ENCODE measurements around the gene COG2. TPM values are rescaled to one million over a fixed set of nuclear protein-coding genes. Genes with fewer than 3 reads are reported as not detected.

The COG2 gene
- total RNA-seq, 1 experiment from 2014 or later: 59.2 TPM

DNA sequence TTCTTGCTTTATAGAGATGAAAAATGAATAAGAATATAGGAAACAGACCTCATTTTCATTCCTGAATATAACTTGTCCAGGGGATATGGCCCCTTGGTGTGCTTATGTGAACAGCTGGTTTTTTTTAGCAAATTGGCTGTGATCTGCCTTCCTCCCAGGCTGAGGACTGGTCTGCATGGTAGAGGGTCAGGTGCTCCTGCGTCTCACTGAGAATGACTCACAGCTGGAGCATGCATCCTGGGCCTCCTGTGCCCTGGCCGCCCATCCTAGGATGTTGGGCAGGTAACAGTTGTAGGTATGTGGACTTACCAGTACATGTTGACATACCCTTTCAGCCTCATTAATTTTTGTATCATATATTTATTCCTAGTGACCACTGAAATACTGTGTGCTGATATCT lies 41.9 kb downstream of the COG2 start:
- TF ChIP-seq, protein P1, sequence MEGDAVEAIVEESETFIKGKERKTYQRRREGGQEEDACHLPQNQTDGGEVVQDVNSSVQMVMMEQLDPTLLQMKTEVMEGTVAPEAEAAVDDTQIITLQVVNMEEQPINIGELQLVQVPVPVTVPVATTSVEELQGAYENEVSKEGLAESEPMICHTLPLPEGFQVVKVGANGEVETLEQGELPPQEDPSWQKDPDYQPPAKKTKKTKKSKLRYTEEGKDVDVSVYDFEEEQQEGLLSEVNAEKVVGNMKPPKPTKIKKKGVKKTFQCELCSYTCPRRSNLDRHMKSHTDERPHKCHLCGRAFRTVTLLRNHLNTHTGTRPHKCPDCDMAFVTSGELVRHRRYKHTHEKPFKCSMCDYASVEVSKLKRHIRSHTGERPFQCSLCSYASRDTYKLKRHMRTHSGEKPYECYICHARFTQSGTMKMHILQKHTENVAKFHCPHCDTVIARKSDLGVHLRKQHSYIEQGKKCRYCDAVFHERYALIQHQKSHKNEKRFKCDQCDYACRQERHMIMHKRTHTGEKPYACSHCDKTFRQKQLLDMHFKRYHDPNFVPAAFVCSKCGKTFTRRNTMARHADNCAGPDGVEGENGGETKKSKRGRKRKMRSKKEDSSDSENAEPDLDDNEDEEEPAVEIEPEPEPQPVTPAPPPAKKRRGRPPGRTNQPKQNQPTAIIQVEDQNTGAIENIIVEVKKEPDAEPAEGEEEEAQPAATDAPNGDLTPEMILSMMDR (IDR thresholded peaks at IDR 0.05; ENCODE audit: unreplicated experiment): no peak
- Mint-ChIP-seq H3K27me3 (ENCODE audit: unreplicated experiment) (no peaks in the 10 kb centered on the region), H3K27ac (ENCODE audit: unreplicated experiment) (peak overlapping the region; percentile 68), H3K4me1 (ENCODE audit: low read depth, unreplicated experiment) (peaks cover 37% of the 10 kb centered on the region), H3K4me3 (ENCODE audit: low read depth, unreplicated experiment) (no peak overlapping the region), H3K36me3 (ENCODE audit: insufficient read depth, unreplicated experiment) (peaks cover 57% of the 10 kb centered on the region), H3K9me3 (ENCODE audit: low read depth, unreplicated experiment) (no peaks in the 10 kb centered on the region)
- no TSS peak for BruUV-seq (replicated peaks)
- peak; percentile 85 for DNase-seq
- intact Hi-C loops (cut with micrococcal nuclease; ENCODE audit: unreplicated experiment): loop anchor here (5.0 kb wide), 3 partner anchors 42 to 112 kb away; partner anchors contain the start of gene COG2
- CTCF ChIA-PET: interaction anchor here (0.7 kb wide), 1 partner anchor 89 kb away, joined by 3 read pairs; no protein-coding TSS in a partner anchor

DNA sequence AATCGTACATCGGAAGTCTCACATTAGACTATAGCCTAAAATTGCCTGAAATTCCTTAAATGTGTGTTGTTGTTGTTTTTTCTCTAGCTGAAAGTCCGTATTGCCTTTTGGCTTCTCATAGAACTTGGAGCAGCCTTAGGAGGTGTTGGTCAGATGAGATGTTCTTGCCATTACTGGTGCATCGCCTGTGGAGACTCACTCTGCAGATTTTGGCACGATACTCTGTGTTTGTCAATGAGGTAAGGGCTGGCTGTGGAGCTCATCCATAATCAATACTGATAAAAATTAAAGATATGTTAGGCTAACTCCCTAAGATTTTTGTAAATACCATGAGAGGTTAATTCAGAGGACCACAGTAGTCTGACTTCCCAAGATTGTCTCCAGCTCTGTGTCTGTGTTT lies 42.7 kb downstream of the COG2 start:
- BruUV-seq (replicated peaks): no TSS peak
- Mint-ChIP-seq H3K4me1 (ENCODE audit: low read depth, unreplicated experiment) (peaks cover 37% of the 10 kb centered on the region), H3K9me3 (ENCODE audit: low read depth, unreplicated experiment) (no peaks in the 10 kb centered on the region), H3K36me3 (ENCODE audit: insufficient read depth, unreplicated experiment) (peaks cover 66% of the 10 kb centered on the region), H3K27me3 (ENCODE audit: unreplicated experiment) (no peaks in the 10 kb centered on the region), H3K4me3 (ENCODE audit: low read depth, unreplicated experiment) (no peak overlapping the region), H3K27ac (ENCODE audit: unreplicated experiment) (no peak overlapping the region)
- intact Hi-C loops (cut with micrococcal nuclease; ENCODE audit: unreplicated experiment): loop anchor here (5.0 kb wide), 3 partner anchors 43 to 113 kb away; partner anchors contain the start of gene COG2
- CTCF ChIA-PET: no interaction called here
- no peak for DNase-seq
- TF ChIP-seq, protein P1 (IDR thresholded peaks at IDR 0.05; ENCODE audit: unreplicated experiment): no peak

- Mint-ChIP-seq H3K9me3 (ENCODE audit: low read depth, unreplicated experiment) (no peaks in the 10 kb centered on the region), H3K27ac (ENCODE audit: unreplicated experiment) (no peak overlapping the region), H3K4me3 (ENCODE audit: low read depth, unreplicated experiment) (no peak overlapping the region), H3K4me1 (ENCODE audit: low read depth, unreplicated experiment) (peaks cover 32% of the 10 kb centered on the region), H3K36me3 (ENCODE audit: insufficient read depth, unreplicated experiment) (peaks cover 71% of the 10 kb centered on the region), H3K27me3 (ENCODE audit: unreplicated experiment) (no peaks in the 10 kb centered on the region)
- TF ChIP-seq, protein P1 (IDR thresholded peaks at IDR 0.05; ENCODE audit: unreplicated experiment): no peak
- CTCF ChIA-PET: interaction anchor here (0.9 kb wide), 1 partner anchor 110 kb away, joined by 4 read pairs; no protein-coding TSS in a partner anchor
- intact Hi-C loops (cut with micrococcal nuclease; ENCODE audit: unreplicated experiment): no loop called here
- no peak for DNase-seq
- BruUV-seq (replicated peaks): no TSS peak
Observed at GRCh38 chr1:230686747-230687146, 44.5 kb downstream of the COG2 start.

DNA sequence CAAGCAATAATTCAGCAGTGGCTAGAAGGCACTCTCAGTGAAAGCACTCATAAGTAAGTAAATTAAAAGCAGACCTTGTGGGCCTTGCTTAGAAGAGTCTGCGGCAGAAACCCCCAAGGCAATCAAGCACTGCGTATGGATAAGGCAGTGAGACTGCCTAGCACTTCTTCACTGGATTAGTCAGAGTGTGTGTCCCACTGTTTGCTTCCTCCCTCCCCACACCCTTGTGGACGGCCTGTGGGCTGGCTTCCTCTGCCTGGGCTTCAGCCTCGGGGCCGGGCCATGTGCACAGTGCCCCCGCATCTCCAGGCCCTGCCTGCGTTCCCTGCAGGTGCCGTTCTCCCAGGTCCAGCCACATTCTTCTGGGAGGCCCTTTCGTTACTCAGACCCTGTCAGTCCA lies 47.8 kb downstream of the COG2 start:
- Mint-ChIP-seq H3K9me3 (ENCODE audit: low read depth, unreplicated experiment) (no peaks in the 10 kb centered on the region), H3K27me3 (ENCODE audit: unreplicated experiment) (no peaks in the 10 kb centered on the region), H3K36me3 (ENCODE audit: insufficient read depth, unreplicated experiment) (peaks cover 62% of the 10 kb centered on the region), H3K4me1 (ENCODE audit: low read depth, unreplicated experiment) (no peaks in the 10 kb centered on the region), H3K4me3 (ENCODE audit: low read depth, unreplicated experiment) (no peak overlapping the region), H3K27ac (ENCODE audit: unreplicated experiment) (no peak overlapping the region)
- TF ChIP-seq, protein P1 (IDR thresholded peaks at IDR 0.05; ENCODE audit: unreplicated experiment): no peak
- BruUV-seq (replicated peaks): no TSS peak
- CTCF ChIA-PET: no interaction called here
- no peak for DNase-seq
- intact Hi-C loops (cut with micrococcal nuclease; ENCODE audit: unreplicated experiment): no loop called here
